KOPT-K1 (cell line): Measurements from ENCODE around the gene GPR160.

Experiments used
- H3K27ac ChIP-seq: fragments of 200-600 bp; sonication (generic); 2 replicates; pipeline ENCODE4 v1.5.1; 2016; ENCODE audit warnings: antibody characterized with exemption, mild to moderate bottlenecking, low read depth, low read length; ENCODE audit not compliant: poor library complexity, severe bottlenecking
- H3K36me3 ChIP-seq: fragments of 200-600 bp; sonication (generic); 2 replicates; pipeline ENCODE4 v1.5.1; 2017; ENCODE audit warnings: antibody characterized with exemption, mild to moderate bottlenecking, low read length, moderate library complexity; ENCODE audit not compliant: insufficient read depth
- H3K9me3 ChIP-seq: fragments of 200-600 bp; sonication (generic); 2 replicates; pipeline ENCODE4 v1.5.1; 2017; ENCODE audit warnings: antibody characterized with exemption, low read length, mild to moderate bottlenecking; ENCODE audit not compliant: insufficient read depth, poor library complexity, severe bottlenecking

GPR160 gene

GRCh38 chr3:170046269-170047132 is 8.7 kb downstream of the GPR160 start:
- no peak overlapping the region for H3K27ac ChIP-seq
- no peaks in the 10 kb centered on the region for H3K9me3 ChIP-seq
- H3K36me3 ChIP-seq, result no peaks in the 10 kb centered on the region

GRCh38 chr3:170047133-170047404 is 9.3 kb downstream of the GPR160 start:
- no peak overlapping the region for H3K27ac ChIP-seq
- H3K36me3 ChIP-seq, result no peaks in the 10 kb centered on the region

GRCh38 chr3:170049146-170050000 is 11.6 kb downstream of the GPR160 start:
- H3K36me3 ChIP-seq, result no peaks in the 10 kb centered on the region
- no peak overlapping the region for H3K27ac ChIP-seq
- no peaks in the 10 kb centered on the region for H3K9me3 ChIP-seq

More at GRCh38 chr3:170047133-170047404, 9.3 kb downstream of the GPR160 start:
- H3K9me3 ChIP-seq, result no peaks in the 10 kb centered on the region

- Histone ChIP-seq H3K27ac (no peak overlapping the region), H3K36me3 (no peaks in the 10 kb centered on the region), H3K9me3 (no peaks in the 10 kb centered on the region)
Observed at GRCh38 chr3:170050753-170051152, 13.0 kb downstream of the GPR160 start.

GRCh38 chr3:170052398-170052797 is 14.6 kb downstream of the GPR160 start:
- no peak overlapping the region for H3K27ac ChIP-seq
- H3K36me3 ChIP-seq, result no peaks in the 10 kb centered on the region
- no peaks in the 10 kb centered on the region for H3K9me3 ChIP-seq

GRCh38 chr3:170054204-170054603 is 16.4 kb downstream of the GPR160 start:
- Histone ChIP-seq H3K27ac (no peak overlapping the region), H3K9me3 (no peaks in the 10 kb centered on the region), H3K36me3 (no peaks in the 10 kb centered on the region)

GRCh38 chr3:170055209-170055608 is 17.4 kb downstream of the GPR160 start:
- H3K27ac ChIP-seq, result no peak overlapping the region
- H3K9me3 ChIP-seq, result no peaks in the 10 kb centered on the region
- no peaks in the 10 kb centered on the region for H3K36me3 ChIP-seq

GRCh38 chr3:170056710-170057454 is 19.1 kb downstream of the GPR160 start:
- Histone ChIP-seq H3K36me3 (no peaks in the 10 kb centered on the region), H3K27ac (no peak overlapping the region), H3K9me3 (no peaks in the 10 kb centered on the region)

GRCh38 chr3:170057550-170057949 is 19.8 kb downstream of the GPR160 start:
- Histone ChIP-seq H3K9me3 (no peaks in the 10 kb centered on the region), H3K36me3 (no peaks in the 10 kb centered on the region), H3K27ac (no peak overlapping the region)

GRCh38 chr3:170058127-170058526 is 20.3 kb downstream of the GPR160 start:
- H3K9me3 ChIP-seq, result no peaks in the 10 kb centered on the region
- no peak overlapping the region for H3K27ac ChIP-seq
- H3K36me3 ChIP-seq, result no peaks in the 10 kb centered on the region

- no peaks in the 10 kb centered on the region for H3K9me3 ChIP-seq
- no peak overlapping the region for H3K27ac ChIP-seq
- no peaks in the 10 kb centered on the region for H3K36me3 ChIP-seq
Observed at GRCh38 chr3:170059447-170059846, 21.7 kb downstream of the GPR160 start.

- Histone ChIP-seq H3K27ac (no peak overlapping the region), H3K36me3 (no peaks in the 10 kb centered on the region), H3K9me3 (no peaks in the 10 kb centered on the region)
Observed at GRCh38 chr3:170062068-170062467, 24.3 kb downstream of the GPR160 start.

GRCh38 chr3:170062769-170063168 is 25.0 kb downstream of the GPR160 start:
- Histone ChIP-seq H3K36me3 (no peaks in the 10 kb centered on the region), H3K9me3 (no peaks in the 10 kb centered on the region), H3K27ac (no peak overlapping the region)

- H3K36me3 ChIP-seq, result no peaks in the 10 kb centered on the region
- no peak overlapping the region for H3K27ac ChIP-seq
- H3K9me3 ChIP-seq, result no peaks in the 10 kb centered on the region
Observed at GRCh38 chr3:170063691-170064090, 25.9 kb downstream of the GPR160 start.

GRCh38 chr3:170064108-170064507 is 26.3 kb downstream of the GPR160 start:
- no peaks in the 10 kb centered on the region for H3K36me3 ChIP-seq
- no peak overlapping the region for H3K27ac ChIP-seq
- no peaks in the 10 kb centered on the region for H3K9me3 ChIP-seq
